AG10803 (cell line): ENCODE data around the gene CD180.

ENCODE experiments used
- DNase-seq: peaks from one replicate; pipeline ENCODE4 v3.0.0; 2010; ENCODE audit warnings: low read depth
- H3K4me3 ChIP-seq: 2 replicates; pipeline ENCODE4 v1.5.1; 2011; ENCODE audit warnings: mild to moderate bottlenecking, low read length, control low read depth
- CTCF ChIP-seq: conservative IDR thresholded peaks from 2 replicates; pipeline ENCODE4 v1.5.1; 2011; ENCODE audit warnings: mild to moderate bottlenecking, low read length, control low read depth, inconsistent platforms

Gene CD180

GRCh38 chr5:67149057-67149950 lies 47.3 kb downstream of the CD180 start:
- no peak for DNase-seq
- no peak for TF ChIP-seq CTCF
- H3K4me3 ChIP-seq: no peak overlapping the region

- no peak overlapping the region for H3K4me3 ChIP-seq
- DNase-seq: no peak
- TF ChIP-seq CTCF: no peak
These were observed 48.8 kb downstream of the CD180 start for GRCh38 chr5:67147760-67148159.

GRCh38 chr5:67146981-67147380 lies 49.6 kb downstream of the CD180 start:
- H3K4me3 ChIP-seq: no peak overlapping the region
- no peak for DNase-seq
- no peak for TF ChIP-seq CTCF

- DNase-seq: peak; percentile 29
- TF ChIP-seq CTCF: no peak
- H3K4me3 ChIP-seq: no peak overlapping the region
These were observed 50.0 kb downstream of the CD180 start for GRCh38 chr5:67146574-67146973.

GRCh38 chr5:67144183-67144639 lies 52.4 kb downstream of the CD180 start:
- no peak overlapping the region for H3K4me3 ChIP-seq
- DNase-seq: no peak
- no peak for TF ChIP-seq CTCF

- TF ChIP-seq CTCF: no peak
- H3K4me3 ChIP-seq: no peak overlapping the region
- DNase-seq: no peak
These were observed 53.0 kb downstream of the CD180 start for GRCh38 chr5:67143549-67143948.

- DNase-seq: no peak
- no peak overlapping the region for H3K4me3 ChIP-seq
- TF ChIP-seq CTCF: no peak
These were observed 53.8 kb downstream of the CD180 start for GRCh38 chr5:67142816-67143215.
